CD4-positive, alpha-beta T cell (primary cell): ENCODE results near the gene PDE4A. TPM values are rescaled to one million over a fixed set of nuclear protein-coding genes. Genes with fewer than 3 reads are reported as not detected.

Source experiments
- ATAC-seq: fragments of 200-7000 bp; cut with Tn5 transposase; one replicate; pipeline ENCODE4 v1.10.0; 2022; ENCODE audit warnings: mild to moderate bottlenecking; ENCODE audit not compliant: poor library complexity
- CTCF ChIA-PET: fragments of 350-600 bp; sonication (Branson Sonifier 250); formaldehyde crosslinking; loops from one replicate; lab custom pipeline; 2021; ENCODE audit warnings: antibody characterized with exemption, inconsistent platforms; lab: Charles Lee
- POLR2A ChIA-PET: fragments of 350-600 bp; sonication (Branson Sonifier 250); formaldehyde crosslinking; loops from one replicate; lab custom pipeline; 2021; ENCODE audit warnings: antibody characterized with exemption, inconsistent platforms; lab: Charles Lee
- DNase-seq, 14 experiments: peaks; one replicate each; pipeline ENCODE4 v3.0.0-alpha.2; 2013 to 2020; ENCODE audit warnings: mixed read lengths in 2 of 14
- H3K27ac ChIP-seq, 2 donors: one replicate each; pipeline versions ENCODE4 v1.5.1 to v1.7.0; 2013; ENCODE audit warnings: low read length in 2 of 2, low read depth in 1 of 2, mild to moderate bottlenecking in 1 of 2
- H3K27me3 ChIP-seq, 2 experiments: 1 replicate in 1 of 2; 2 replicates in 1 of 2; pipeline versions ENCODE4 v1.6.1 to v1.7.0; 2013; ENCODE audit warnings: low read length in 2 of 2, control low read depth in 1 of 2, mild to moderate bottlenecking in 1 of 2, moderate library complexity in 1 of 2; ENCODE audit not compliant: insufficient read depth in 2 of 2, control insufficient read depth in 1 of 2
- H3K36me3 ChIP-seq: one replicate; pipeline ENCODE4 v1.6.1; 2013; ENCODE audit warnings: low read length, control low read depth; ENCODE audit not compliant: insufficient read depth
- H3K4me1 ChIP-seq: one replicate; pipeline ENCODE4 v1.6.1; 2013; ENCODE audit warnings: low read length, control low read depth; ENCODE audit not compliant: insufficient read depth
- H3K4me3 ChIP-seq: one replicate; pipeline ENCODE4 v1.5.1; 2013; ENCODE audit warnings: mild to moderate bottlenecking, low read length, moderate library complexity
- H3K9me3 ChIP-seq, 2 experiments: 1 replicate in 1 of 2; 2 replicates in 1 of 2; pipeline versions ENCODE4 v1.6.1 to v1.7.0; 2013; ENCODE audit warnings: low read length in 2 of 2, mild to moderate bottlenecking in 2 of 2, control low read depth in 1 of 2, moderate library complexity in 1 of 2; ENCODE audit not compliant: control insufficient read depth in 1 of 2, insufficient read depth in 1 of 2
- H3K27ac Mint-ChIP-seq: one replicate; pipeline ENCODE4 v1.8.0; 2020; ENCODE audit warnings: mixed read lengths
- H3K27me3 Mint-ChIP-seq: one replicate; pipeline ENCODE4 v1.8.0; 2021; ENCODE audit warnings: mixed read lengths
- H3K36me3 Mint-ChIP-seq: one replicate; pipeline ENCODE4 v1.8.0; 2021; ENCODE audit warnings: low read depth, mixed read lengths
- H3K4me1 Mint-ChIP-seq: one replicate; pipeline ENCODE4 v1.8.0; 2021; ENCODE audit warnings: low read depth, mixed read lengths
- H3K4me3 Mint-ChIP-seq: one replicate; pipeline ENCODE4 v1.8.0; 2020; ENCODE audit warnings: mild to moderate bottlenecking, mixed read lengths
- H3K9me3 Mint-ChIP-seq: one replicate; pipeline ENCODE4 v1.8.0; 2020; ENCODE audit warnings: mixed read lengths
- CTCF ChIP-seq: fragments of 200-600 bp; IDR thresholded peaks from one replicate; pipeline ENCODE4 v1.8.0; 2022; ENCODE audit warnings: antibody characterized with exemption, mild to moderate bottlenecking
- intact Hi-C, 2 experiments: fragments of 100-400 bp; cut with DNase I in 1 of 2; cut with micrococcal nuclease in 1 of 2; formaldehyde crosslinking; loops; one replicate each; pipeline versions ENCODE4 v1.15.1 to v1.9.0; 2023 to 2025; cut with DNase I, micrococcal nuclease
- total RNA-seq, 174 experiments: library from RNA in 2 of 174; stranded (reverse) in 2 of 174; gene quantifications; one replicate each; pipeline ENCODE4 v1.2.3 and lab custom pipeline; 2021 to 2026

The PDE4A gene
- total RNA-seq, 2 experiments from 2014 or later, result 1.5 to 2.1 TPM

DNA sequence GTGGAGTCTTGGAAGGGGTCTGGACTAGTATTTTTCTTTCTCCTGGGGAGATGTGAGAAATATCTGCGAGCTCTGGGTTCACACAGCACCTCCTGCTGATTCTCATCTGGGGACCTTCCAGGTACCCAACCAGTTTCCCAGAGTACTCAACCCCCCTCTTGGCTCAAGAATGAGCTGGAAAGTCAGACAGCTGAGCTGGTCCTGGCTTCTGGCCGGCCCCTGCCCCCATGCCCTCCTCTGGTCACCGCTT, 2.2 kb upstream of the PDE4A start:
- no peak for TF ChIP-seq CTCF
- ChIA-PET CTCF (interaction anchor here (3.6 to 6.8 kb wide), 2 partner anchors 9 to 13 kb away, joined by 47 to 129 read pairs; partner anchors contain the start of gene CDC37), POLR2A (interaction anchor here (1.0 to 5.3 kb wide), 4 partner anchors 14 to 345 kb away, joined by 3 to 27 read pairs (median 4); partner anchors contain the start of genes CDC37 and ICAM1)
- H3K36me3 Mint-ChIP-seq, result peaks cover 5% of the 10 kb centered on the region
- peaks cover 52 to 60% of the 10 kb centered on the region in 2 experiments for H3K27me3 ChIP-seq
- no peaks in the 10 kb centered on the region for H3K9me3 Mint-ChIP-seq
- ATAC-seq (no peak), DNase-seq (no peak)
- H3K4me3 ChIP-seq, result no peak overlapping the region
- no peak overlapping the region for H3K27ac ChIP-seq
- peak overlapping the region; percentile 44 for H3K4me3 Mint-ChIP-seq
- peaks cover 56% of the 10 kb centered on the region for H3K27me3 Mint-ChIP-seq
- intact Hi-C loops, result loop anchor here in 1 of 2 experiments (5.0 kb wide), 1 partner anchor 149 kb away; the partner anchor contains the start of genes CDKN2D and KRI1
- H3K9me3 ChIP-seq, result peaks cover 0 to 34% of the 10 kb centered on the region in 2 experiments
- peak overlapping the region; percentile 57 for H3K27ac Mint-ChIP-seq
- no peaks in the 10 kb centered on the region for H3K36me3 ChIP-seq
- H3K4me1 Mint-ChIP-seq, result peaks cover 48% of the 10 kb centered on the region
- H3K4me1 ChIP-seq, result peaks cover 64% of the 10 kb centered on the region

GRCh38 chr19:10418485-10419199, 1.7 kb upstream of the PDE4A start:
- intact Hi-C loops, result loop anchor here in 1 of 2 experiments (5.0 kb wide), 1 partner anchor 149 kb away; the partner anchor contains the start of genes CDKN2D and KRI1
- TF ChIP-seq CTCF, result no peak
- ChIA-PET POLR2A (interaction anchor here (1.0 to 5.3 kb wide), 5 partner anchors 14 to 344 kb away, joined by 3 to 27 read pairs (median 4); partner anchors contain the start of genes CDC37 and ICAM1), CTCF (interaction anchor here (3.6 to 6.8 kb wide), 2 partner anchors 8 to 14 kb away, joined by 47 to 129 read pairs; partner anchors contain the start of gene CDC37)
- peak overlapping the region; percentile 5 for H3K4me3 Mint-ChIP-seq
- Histone ChIP-seq H3K9me3 (peaks cover 0 to 34% of the 10 kb centered on the region in 2 experiments), H3K27ac (no peak overlapping the region), H3K4me1 (peaks cover 67% of the 10 kb centered on the region), H3K36me3 (no peaks in the 10 kb centered on the region), H3K4me3 (no peak overlapping the region), H3K27me3 (peaks cover 56 to 64% of the 10 kb centered on the region in 2 experiments)
- no peaks in the 10 kb centered on the region for H3K9me3 Mint-ChIP-seq
- H3K27ac Mint-ChIP-seq, result peak overlapping the region; percentile 57
- ATAC-seq (no peak), DNase-seq (peak in 2 of 14 experiments; percentile 62 to 66)
- H3K4me1 Mint-ChIP-seq, result peaks cover 48% of the 10 kb centered on the region
- H3K36me3 Mint-ChIP-seq, result peaks cover 5% of the 10 kb centered on the region
- H3K27me3 Mint-ChIP-seq, result peaks cover 61% of the 10 kb centered on the region

DNA sequence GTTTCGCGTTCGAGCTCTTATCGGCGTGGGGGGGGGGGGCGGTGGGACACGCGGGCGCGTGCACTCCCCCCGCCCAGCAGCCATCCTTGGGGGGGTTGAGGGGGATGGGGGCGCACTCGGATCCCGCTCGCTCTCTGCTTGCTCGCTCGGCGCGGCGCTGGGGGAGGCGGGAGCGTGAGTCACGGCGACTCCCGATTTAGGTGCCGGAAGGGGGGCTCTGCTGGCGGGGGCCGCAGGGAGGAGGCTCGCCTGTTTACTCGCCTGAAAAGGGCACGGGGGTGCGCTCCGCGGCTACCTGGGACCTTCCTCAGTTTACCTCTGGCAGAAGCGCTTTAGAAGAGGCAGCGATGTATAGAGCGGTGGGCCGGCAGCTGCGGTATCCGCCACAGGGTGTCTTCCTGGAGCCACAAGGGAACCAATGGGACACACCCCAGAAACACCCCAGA, 1.1 kb upstream of the PDE4A start:
- Mint-ChIP-seq H3K9me3 (no peaks in the 10 kb centered on the region), H3K27me3 (peaks cover 67% of the 10 kb centered on the region), H3K4me3 (peak overlapping the region; percentile 61), H3K27ac (peak overlapping the region; percentile 61), H3K4me1 (peaks cover 48% of the 10 kb centered on the region), H3K36me3 (peaks cover 5% of the 10 kb centered on the region)
- H3K4me3 ChIP-seq, result peak overlapping the region; percentile 13
- ChIA-PET CTCF (no interaction called here), POLR2A (interaction anchor here (1.4 to 5.3 kb wide), 2 partner anchors 15 to 42 kb away, joined by 4 to 27 read pairs; partner anchors contain the start of gene CDC37)
- peak in 1 of 14 experiments; percentile 48 for DNase-seq
- no peaks in the 10 kb centered on the region for H3K36me3 ChIP-seq
- no peak overlapping the region for H3K27ac ChIP-seq
- peaks cover 62 to 70% of the 10 kb centered on the region in 2 experiments for H3K27me3 ChIP-seq
- H3K4me1 ChIP-seq, result peaks cover 72% of the 10 kb centered on the region
- TF ChIP-seq CTCF, result no peak
- ATAC-seq, result no peak
- H3K9me3 ChIP-seq, result peaks cover 0 to 31% of the 10 kb centered on the region in 2 experiments
- intact Hi-C loops, result loop anchor here in 1 of 2 experiments (5.0 kb wide), 1 partner anchor 148 kb away; the partner anchor contains the start of genes CDKN2D and KRI1
